K562 (cell line): ENCODE measurements around the gene PTGER3. TPM values are rescaled to one million over a fixed set of nuclear protein-coding genes. Genes with fewer than 3 reads are reported as not detected.

Source experiments
- ATAC-seq: fragments of 200-7000 bp; cut with Tn5 transposase; 3 replicates; pipeline ENCODE4 v1.9.1; 2020; ENCODE audit warnings: moderate library complexity
- BruUV-seq: library from RNA; stranded (reverse); fragments of 400-500 nt; replicated peaks from 2 replicates; lab custom pipeline; 2021; lab: Mats Ljungman, UMichigan
- CTCF ChIA-PET: fragments of 300-600 bp; formaldehyde crosslinking; extraction: SDS; loops from one replicate; lab custom pipeline; 2021; ENCODE audit warnings: low intra/inter-chr PET ratio; lab: Yijun Ruan, JAX
- POLR2A ChIA-PET: fragments of 300-600, 350-650 bp; sonication (Branson Sonifier 250); formaldehyde crosslinking; extraction: SDS; loops from one replicate; lab custom pipeline; 2021; ENCODE audit warnings: antibody characterized with exemption, inconsistent platforms; lab: Yijun Ruan, JAX
- DNase-seq, 4 experiments: peaks; one replicate each; pipeline versions ENCODE4 v3.0.0 to v3.0.0-alpha.2; 2011 to 2018; ENCODE audit warnings: low spot score in 3 of 4, mixed read lengths in 3 of 4; ENCODE audit errors: extremely low read depth in 1 of 4
- FAIRE-seq: peaks from 2 replicates; lab custom pipeline; 2011; peaks lifted over from hg19 to GRCh38; lab: Jason Lieb, UNC
- H2AFZ ChIP-seq: 2 replicates; pipeline ENCODE4 v1.6.0; 2011; ENCODE audit warnings: low read depth, low read length, control low read depth, inconsistent platforms
- H3K27ac ChIP-seq: fragments of 200-600 bp; 3 replicates; pipeline ENCODE4 v1.8.0; 2011; ENCODE audit warnings: low read depth, mild to moderate bottlenecking, control low read depth, inconsistent platforms, low read length, moderate library complexity, mixed read lengths; ENCODE audit errors: extremely low read depth
- H3K27me3 ChIP-seq, 2 experiments: fragments of 300-600 bp in 1 of 2; 2 replicates in 1 of 2; 3 replicates in 1 of 2; pipeline versions ENCODE4 v1.6.0 to v1.8.0; 2011; ENCODE audit warnings: inconsistent platforms in 2 of 2, low read length in 2 of 2, mild to moderate bottlenecking in 1 of 2, mixed read lengths in 1 of 2, moderate library complexity in 1 of 2; ENCODE audit not compliant: control insufficient read depth in 2 of 2, insufficient read depth in 2 of 2
- H3K36me3 ChIP-seq: fragments of 300-600 bp; 3 replicates; pipeline ENCODE4 v1.8.0; 2011; ENCODE audit warnings: mild to moderate bottlenecking, low read length, inconsistent platforms; ENCODE audit not compliant: control insufficient read depth, insufficient read depth
- H3K4me1 ChIP-seq, 2 experiments: fragments of 200-600 bp in 1 of 2; replicated peaks in 1 of 2; 2 replicates in 1 of 2; 3 replicates in 1 of 2; pipeline versions ENCODE4 v1.5.1 to v1.8.0; 2011; ENCODE audit warnings: inconsistent platforms in 2 of 2, low read length in 2 of 2, mild to moderate bottlenecking in 1 of 2, mixed read lengths in 1 of 2, moderate library complexity in 1 of 2; ENCODE audit not compliant: control insufficient read depth in 2 of 2, insufficient read depth in 2 of 2
- H3K4me2 ChIP-seq: 2 replicates; pipeline ENCODE4 v1.6.1; 2011; ENCODE audit warnings: low read length, control low read depth, inconsistent platforms, mixed read lengths; ENCODE audit not compliant: insufficient read depth
- H3K4me3 ChIP-seq: fragments of 200-600 bp; sonication (generic), shearing (Covaris generic); 2 replicates; pipeline ENCODE4 v1.5.1; 2016; ENCODE audit warnings: control low read depth, inconsistent platforms
- H3K79me2 ChIP-seq: fragments of 200-600 bp; 3 replicates; pipeline ENCODE4 v1.8.0; 2011; ENCODE audit warnings: low read length, inconsistent platforms; ENCODE audit not compliant: control insufficient read depth, insufficient read depth
- H3K9ac ChIP-seq, 2 experiments: 2 replicates each; pipeline versions ENCODE4 v1.6.0 to v1.6.1; 2011; ENCODE audit warnings: low read depth in 2 of 2, low read length in 2 of 2, control low read depth in 1 of 2, inconsistent platforms in 1 of 2, mild to moderate bottlenecking in 1 of 2, mixed read lengths in 1 of 2; ENCODE audit not compliant: insufficient read depth in 1 of 2
- H3K9me1 ChIP-seq: one replicate; pipeline ENCODE4 v1.6.0; 2011; ENCODE audit warnings: inconsistent platforms, mild to moderate bottlenecking, low read length, moderate library complexity; ENCODE audit not compliant: control insufficient read depth, insufficient read depth
- H3K9me3 ChIP-seq: replicated peaks from 2 replicates; pipeline ENCODE4 v1.5.1; 2011; ENCODE audit warnings: low read depth, low read length, inconsistent platforms; ENCODE audit not compliant: control insufficient read depth, insufficient read depth
- H4K20me1 ChIP-seq: replicated peaks from 2 replicates; pipeline ENCODE4 v1.6.1; 2011; ENCODE audit warnings: low read length, inconsistent platforms, mixed read lengths; ENCODE audit not compliant: control insufficient read depth, insufficient read depth
- CHD4 ChIP-seq: fragments of 200-600 bp; sonication (generic); IDR thresholded peaks from 3 replicates; pipeline ENCODE4 v1.6.1; 2012; ENCODE audit warnings: low read depth, mild to moderate bottlenecking, mixed read lengths, low read length, inconsistent platforms; ENCODE audit not compliant: insufficient read depth, insufficient replicate concordance, poor library complexity, severe bottlenecking
- KLF1 ChIP-seq: fragments of 450-650 bp; IDR thresholded peaks from 2 replicates; pipeline ENCODE4 v1.6.1; 2016; ENCODE audit warnings: missing genetic modification characterization, missing compliant biosample characterization
- NFYB ChIP-seq: IDR thresholded peaks from 2 replicates; pipeline ENCODE4 v1.6.1; 2011; ENCODE audit warnings: mild to moderate bottlenecking, moderate library complexity; ENCODE audit not compliant: insufficient read length; ENCODE audit errors: extremely low read depth
- NR1H2 ChIP-seq: sonication (generic); formaldehyde crosslinking; IDR thresholded peaks from 2 replicates; pipeline ENCODE4 v1.4.0; 2020; ENCODE audit warnings: mild to moderate bottlenecking, missing genetic modification reagents
- SRSF9 ChIP-seq: fragments of 200-400 bp; formaldehyde crosslinking; IDR thresholded peaks from 2 replicates; pipeline ENCODE4 v1.6.1; 2017; ENCODE audit warnings: low read depth, low read length, borderline replicate concordance
- ZNF431 ChIP-seq: sonication (generic); formaldehyde crosslinking; IDR thresholded peaks from 2 replicates; pipeline ENCODE4 v1.8.0; 2022; ENCODE audit warnings: mild to moderate bottlenecking, missing genetic modification reagents
- WGBS: fragments of 100-300 bp; shearing (Covaris generic); methylation state at CpG from one replicate; pipeline ENCODE4 v1.1.6; 2016; ENCODE audit warnings: low coverage, mixed read lengths; ENCODE audit not compliant: insufficient coverage; ENCODE audit errors: missing lambda C conversion rate; 5-methylcytosine and 5-hydroxymethylcytosine counted together
- in situ Hi-C: fragments of 300-500 bp; cut with MboI; formaldehyde crosslinking; loops from 4 replicates; pipeline ENCODE4 v1.15.0; 2018; ENCODE audit warnings: inconsistent platforms, mixed read lengths
- intact Hi-C: fragments of 100-400 bp; cut with micrococcal nuclease; formaldehyde crosslinking; loops from 2 replicates; pipeline ENCODE4 v1.14.2; 2022
- polyA plus RNA-seq, 8 experiments: library from polyadenylated mRNA; depleted of rRNA in 4 of 8; stranded (reverse) in 5 of 8; unstranded in 3 of 8; fragments of >200 nt; fragmentation: Nextera tagmentation in 2 of 8; fragmentation: Illumina TruSeq in 1 of 8; extraction: Ambion mirVana in 2 of 8; extraction: Trizol in 1 of 8; gene quantifications; 2 replicates each; pipeline versions ENCODE4 v1.2.1 to v1.2.3, GENCODE V29; 2011 to 2014; ENCODE audit warnings: inconsistent platforms in 1 of 8, missing spikeins in 1 of 8
- total RNA-seq, 7 experiments: library from RNA; depleted of rRNA in 6 of 7; stranded (reverse); fragments of >200 nt in 6 of 7; fragmentation: Illumina TruSeq in 2 of 7; extraction: Trizol in 2 of 7; gene quantifications; 2 replicates each; pipeline versions ENCODE4 v1.2.1 to v1.2.3, GENCODE V29; 2011 to 2021; ENCODE audit warnings: low replicate concordance in 1 of 7
- TF ChIP-seq, protein P1 (sequence below): fragments of 450-650 bp; conservative IDR thresholded peaks from 2 replicates; pipeline ENCODE4 v1.6.1; 2016; ENCODE audit warnings: missing genetic modification characterization, low read depth, mild to moderate bottlenecking, control low read depth, missing compliant biosample characterization
- TF ChIP-seq, protein P2 (sequence below): IDR thresholded peaks from 2 replicates; pipeline ENCODE4 v1.6.1; 2011; ENCODE audit not compliant: insufficient read length; ENCODE audit errors: extremely low read depth
- TF ChIP-seq, protein P3 (sequence below), 2 experiments: IDR thresholded peaks; 2 replicates each; pipeline ENCODE4 v1.6.1; 2012; ENCODE audit warnings: improper control_type of control experiment in 2 of 2, low read depth in 2 of 2, low read length in 2 of 2, borderline replicate concordance in 1 of 2
- TF ChIP-seq, protein P4 (sequence below), 2 experiments: fragments of 150-350 bp in 1 of 2; IDR thresholded peaks; 2 replicates each; pipeline ENCODE4 v1.6.1; 2012 to 2016; ENCODE audit warnings: low read depth in 2 of 2, low read length in 2 of 2, mild to moderate bottlenecking in 1 of 2, moderate library complexity in 1 of 2
- TF ChIP-seq, protein P5 (sequence below): fragments of 250-450 bp; sonication (Bioruptor Pico); IDR thresholded peaks from 2 replicates; pipeline ENCODE4 v1.8.0; 2022; ENCODE audit warnings: moderate library complexity, mild to moderate bottlenecking, inconsistent platforms

Gene PTGER3
- total and polyA plus RNA-seq, 9 of the 15 experiments (the other 6 are each of a cell fraction or from before 2014, with no cell fraction given), result 3.8 to 28.5 (median 14.2) TPM

DNA sequence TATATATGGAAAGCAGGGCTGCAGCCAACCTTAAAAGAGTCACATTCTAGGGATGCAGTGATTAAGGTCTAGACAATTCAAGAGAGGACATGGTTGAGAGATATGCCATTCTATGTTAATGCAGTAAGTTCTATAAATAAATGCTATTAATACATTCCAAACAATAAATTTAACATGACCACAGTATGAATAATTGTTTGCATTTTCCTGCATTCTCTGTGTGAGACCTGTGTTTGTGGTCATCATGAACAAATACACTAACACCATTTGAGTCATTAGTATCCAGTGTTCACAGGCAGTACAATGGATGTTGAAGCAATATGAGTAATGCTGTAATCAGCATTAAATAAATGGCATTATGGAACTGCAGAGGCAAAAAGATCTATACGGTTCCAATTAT is 38.7 kb upstream of the PTGER3 start (continued):
- TF ChIP-seq, protein P1, sequence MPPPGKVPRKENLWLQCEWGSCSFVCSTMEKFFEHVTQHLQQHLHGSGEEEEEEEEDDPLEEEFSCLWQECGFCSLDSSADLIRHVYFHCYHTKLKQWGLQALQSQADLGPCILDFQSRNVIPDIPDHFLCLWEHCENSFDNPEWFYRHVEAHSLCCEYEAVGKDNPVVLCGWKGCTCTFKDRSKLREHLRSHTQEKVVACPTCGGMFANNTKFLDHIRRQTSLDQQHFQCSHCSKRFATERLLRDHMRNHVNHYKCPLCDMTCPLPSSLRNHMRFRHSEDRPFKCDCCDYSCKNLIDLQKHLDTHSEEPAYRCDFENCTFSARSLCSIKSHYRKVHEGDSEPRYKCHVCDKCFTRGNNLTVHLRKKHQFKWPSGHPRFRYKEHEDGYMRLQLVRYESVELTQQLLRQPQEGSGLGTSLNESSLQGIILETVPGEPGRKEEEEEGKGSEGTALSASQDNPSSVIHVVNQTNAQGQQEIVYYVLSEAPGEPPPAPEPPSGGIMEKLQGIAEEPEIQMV (tag), result no peak
- TF ChIP-seq NFYB, result no peak

DNA sequence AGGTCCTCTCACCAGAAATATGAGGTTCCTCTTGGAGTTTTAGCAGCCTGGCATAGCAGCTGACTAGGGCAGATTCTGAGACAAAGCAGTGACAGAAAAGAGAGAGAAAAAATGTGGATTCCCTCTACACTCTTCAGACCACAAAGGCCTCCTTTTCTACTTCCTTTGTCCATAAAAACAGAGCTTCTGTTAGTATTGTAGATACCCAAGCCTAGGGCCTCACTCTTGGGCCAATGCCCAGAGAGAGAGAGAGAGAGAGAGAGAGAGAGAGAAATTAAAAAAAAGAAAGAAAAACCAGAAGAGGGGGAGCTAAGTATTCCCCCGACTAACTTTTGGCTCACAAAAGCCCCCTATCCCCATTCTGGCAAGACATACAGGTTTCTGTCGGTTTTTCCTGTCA is 35.7 kb upstream of the PTGER3 start:
- no TSS peak for BruUV-seq
- 20% methylated on average over 2 of the region's 2 CpGs for WGBS
- CTCF ChIA-PET, result no interaction called here
- Histone ChIP-seq H3K36me3 (peaks cover 10% of the 10 kb centered on the region; the same call in 1 of the 3 replicates), H3K4me3 (no peak overlapping the region), H2AFZ (peak overlapping the region; percentile 14; the same call in 1 of the 2 replicates), H3K79me2 (peaks cover 27% of the 10 kb centered on the region), H3K4me2 (no peak overlapping the region), H3K4me1 (no peaks in the 10 kb centered on the region; a peak in 2 of 5 replicates), H4K20me1 (no peaks in the 10 kb centered on the region; the same call in 1 of the 2 replicates), H3K27me3 (no peaks in the 10 kb centered on the region; a peak in 1 of 5 replicates), H3K9me1 (no peaks in the 10 kb centered on the region), H3K27ac (no peak overlapping the region), H3K9me3 (no peaks in the 10 kb centered on the region), H3K9ac (no peak overlapping the region)
- DNase-seq (no peak), ATAC-seq (no peak), FAIRE-seq (no peak)
- intact Hi-C loops, result no loop called here
- POLR2A ChIA-PET, result interaction anchor here (0.7 to 1.1 kb wide), 2 partner anchors 14 to 527 kb away, joined by 3 read pairs; no protein-coding TSS in a partner anchor
- in situ Hi-C loops, result no loop called here
- TF ChIP-seq SRSF9, result no peak
- TF ChIP-seq NR1H2, result no peak
- TF ChIP-seq ZNF431 (CRISPR knock-in tag), result no peak
- TF ChIP-seq, protein P2, sequence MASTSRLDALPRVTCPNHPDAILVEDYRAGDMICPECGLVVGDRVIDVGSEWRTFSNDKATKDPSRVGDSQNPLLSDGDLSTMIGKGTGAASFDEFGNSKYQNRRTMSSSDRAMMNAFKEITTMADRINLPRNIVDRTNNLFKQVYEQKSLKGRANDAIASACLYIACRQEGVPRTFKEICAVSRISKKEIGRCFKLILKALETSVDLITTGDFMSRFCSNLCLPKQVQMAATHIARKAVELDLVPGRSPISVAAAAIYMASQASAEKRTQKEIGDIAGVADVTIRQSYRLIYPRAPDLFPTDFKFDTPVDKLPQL, result no peak
- TF ChIP-seq, protein P3, sequence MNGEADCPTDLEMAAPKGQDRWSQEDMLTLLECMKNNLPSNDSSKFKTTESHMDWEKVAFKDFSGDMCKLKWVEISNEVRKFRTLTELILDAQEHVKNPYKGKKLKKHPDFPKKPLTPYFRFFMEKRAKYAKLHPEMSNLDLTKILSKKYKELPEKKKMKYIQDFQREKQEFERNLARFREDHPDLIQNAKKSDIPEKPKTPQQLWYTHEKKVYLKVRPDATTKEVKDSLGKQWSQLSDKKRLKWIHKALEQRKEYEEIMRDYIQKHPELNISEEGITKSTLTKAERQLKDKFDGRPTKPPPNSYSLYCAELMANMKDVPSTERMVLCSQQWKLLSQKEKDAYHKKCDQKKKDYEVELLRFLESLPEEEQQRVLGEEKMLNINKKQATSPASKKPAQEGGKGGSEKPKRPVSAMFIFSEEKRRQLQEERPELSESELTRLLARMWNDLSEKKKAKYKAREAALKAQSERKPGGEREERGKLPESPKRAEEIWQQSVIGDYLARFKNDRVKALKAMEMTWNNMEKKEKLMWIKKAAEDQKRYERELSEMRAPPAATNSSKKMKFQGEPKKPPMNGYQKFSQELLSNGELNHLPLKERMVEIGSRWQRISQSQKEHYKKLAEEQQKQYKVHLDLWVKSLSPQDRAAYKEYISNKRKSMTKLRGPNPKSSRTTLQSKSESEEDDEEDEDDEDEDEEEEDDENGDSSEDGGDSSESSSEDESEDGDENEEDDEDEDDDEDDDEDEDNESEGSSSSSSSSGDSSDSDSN (IDR thresholded peaks at IDR 0.05; ENCODE audit: borderline replicate concordance in 1 of 2, low read depth in 2 of 2, low read length in 2 of 2), result no peak
- no peak for TF ChIP-seq KLF1 (tag)
- TF ChIP-seq, protein P4, sequence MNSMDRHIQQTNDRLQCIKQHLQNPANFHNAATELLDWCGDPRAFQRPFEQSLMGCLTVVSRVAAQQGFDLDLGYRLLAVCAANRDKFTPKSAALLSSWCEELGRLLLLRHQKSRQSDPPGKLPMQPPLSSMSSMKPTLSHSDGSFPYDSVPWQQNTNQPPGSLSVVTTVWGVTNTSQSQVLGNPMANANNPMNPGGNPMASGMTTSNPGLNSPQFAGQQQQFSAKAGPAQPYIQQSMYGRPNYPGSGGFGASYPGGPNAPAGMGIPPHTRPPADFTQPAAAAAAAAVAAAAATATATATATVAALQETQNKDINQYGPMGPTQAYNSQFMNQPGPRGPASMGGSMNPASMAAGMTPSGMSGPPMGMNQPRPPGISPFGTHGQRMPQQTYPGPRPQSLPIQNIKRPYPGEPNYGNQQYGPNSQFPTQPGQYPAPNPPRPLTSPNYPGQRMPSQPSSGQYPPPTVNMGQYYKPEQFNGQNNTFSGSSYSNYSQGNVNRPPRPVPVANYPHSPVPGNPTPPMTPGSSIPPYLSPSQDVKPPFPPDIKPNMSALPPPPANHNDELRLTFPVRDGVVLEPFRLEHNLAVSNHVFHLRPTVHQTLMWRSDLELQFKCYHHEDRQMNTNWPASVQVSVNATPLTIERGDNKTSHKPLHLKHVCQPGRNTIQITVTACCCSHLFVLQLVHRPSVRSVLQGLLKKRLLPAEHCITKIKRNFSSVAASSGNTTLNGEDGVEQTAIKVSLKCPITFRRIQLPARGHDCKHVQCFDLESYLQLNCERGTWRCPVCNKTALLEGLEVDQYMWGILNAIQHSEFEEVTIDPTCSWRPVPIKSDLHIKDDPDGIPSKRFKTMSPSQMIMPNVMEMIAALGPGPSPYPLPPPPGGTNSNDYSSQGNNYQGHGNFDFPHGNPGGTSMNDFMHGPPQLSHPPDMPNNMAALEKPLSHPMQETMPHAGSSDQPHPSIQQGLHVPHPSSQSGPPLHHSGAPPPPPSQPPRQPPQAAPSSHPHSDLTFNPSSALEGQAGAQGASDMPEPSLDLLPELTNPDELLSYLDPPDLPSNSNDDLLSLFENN (IDR thresholded peaks at IDR 0.05; ENCODE audit: low read depth in 2 of 2, low read length in 2 of 2), result no peak
- TF ChIP-seq, protein P5, sequence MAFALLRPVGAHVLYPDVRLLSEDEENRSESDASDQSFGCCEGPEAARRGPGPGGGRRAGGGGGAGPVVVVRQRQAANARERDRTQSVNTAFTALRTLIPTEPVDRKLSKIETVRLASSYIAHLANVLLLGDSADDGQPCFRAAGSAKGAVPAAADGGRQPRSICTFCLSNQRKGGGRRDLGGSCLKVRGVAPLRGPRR, result no peak
- TF ChIP-seq CHD4, result no peak
